SK-N-SH treated with all-trans-retinoic acid at 6 μM for 48 hours (cell line): ENCODE results near the gene GDF3.

Experiments
- BACH2 ChIP-seq: fragments of 250-450 bp; sonication (Bioruptor Pico); IDR thresholded peaks from 2 replicates; pipeline ENCODE4 v1.9.0; 2021; ENCODE audit warnings: mild to moderate bottlenecking, borderline replicate concordance
- OSR1 ChIP-seq: fragments of 250-450 bp; sonication (Bioruptor Pico); IDR thresholded peaks from 2 replicates; pipeline ENCODE4 v1.8.0; 2022; ENCODE audit warnings: moderate library complexity, mild to moderate bottlenecking, inconsistent platforms
- ZFP3 ChIP-seq: fragments of 250-450 bp; sonication (Bioruptor Pico); IDR thresholded peaks from 2 replicates; pipeline ENCODE4 v1.5.0; 2020; ENCODE audit warnings: mild to moderate bottlenecking, moderate library complexity
- ZNF70 ChIP-seq: fragments of 450-650 bp; formaldehyde crosslinking; IDR thresholded peaks from 2 replicates; pipeline ENCODE4 v1.5.0; 2020; ENCODE audit warnings: mild to moderate bottlenecking, moderate library complexity
- TF ChIP-seq, protein P1 (sequence below): fragments of 250-450 bp; sonication (Bioruptor Pico); IDR thresholded peaks from 2 replicates; pipeline ENCODE4 v1.5.1; 2020; ENCODE audit warnings: low read depth, mild to moderate bottlenecking, moderate library complexity
- TF ChIP-seq, protein P2 (sequence below): fragments of 250-450 bp; sonication (Bioruptor Pico); IDR thresholded peaks from 2 replicates; pipeline ENCODE4 v1.8.0; 2020; ENCODE audit warnings: mild to moderate bottlenecking, moderate library complexity, borderline replicate concordance

DNA sequence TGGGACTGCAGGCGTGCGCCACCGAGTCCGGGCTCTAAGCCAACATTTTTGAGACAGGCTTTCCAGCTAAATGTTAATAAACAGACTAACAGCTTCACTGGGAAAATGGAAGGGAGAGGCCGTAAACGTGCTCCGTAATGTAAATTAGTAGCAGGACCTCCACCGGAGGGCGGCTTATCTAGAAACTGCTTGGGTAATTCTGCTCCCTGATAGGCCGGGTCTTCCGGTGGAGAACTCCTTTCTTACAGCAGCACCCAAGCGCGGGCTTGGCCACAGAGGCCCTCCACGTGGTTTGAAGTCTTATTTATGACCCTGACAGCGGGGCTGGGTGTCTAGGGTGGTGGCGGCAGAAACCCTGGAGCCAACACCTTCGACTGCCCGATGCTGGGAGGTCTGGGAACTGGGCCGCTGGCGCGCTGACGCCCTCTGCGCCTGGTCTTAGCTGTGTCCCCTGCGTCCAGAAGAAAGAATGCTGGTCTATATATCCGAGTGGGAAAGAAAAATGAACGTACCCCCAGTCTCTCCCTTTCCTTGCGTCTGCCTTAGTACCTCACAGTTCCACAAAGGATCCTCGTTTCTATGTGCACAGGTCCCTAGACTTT, 17.4 kb upstream of the GDF3 start:
- TF ChIP-seq ZNF70 (CRISPR knock-in tag) (no peak), BACH2 (CRISPR knock-in tag) (no peak), OSR1 (CRISPR knock-in tag) (no peak), ZFP3 (CRISPR knock-in tag) (no peak)
- TF ChIP-seq, protein P1, sequence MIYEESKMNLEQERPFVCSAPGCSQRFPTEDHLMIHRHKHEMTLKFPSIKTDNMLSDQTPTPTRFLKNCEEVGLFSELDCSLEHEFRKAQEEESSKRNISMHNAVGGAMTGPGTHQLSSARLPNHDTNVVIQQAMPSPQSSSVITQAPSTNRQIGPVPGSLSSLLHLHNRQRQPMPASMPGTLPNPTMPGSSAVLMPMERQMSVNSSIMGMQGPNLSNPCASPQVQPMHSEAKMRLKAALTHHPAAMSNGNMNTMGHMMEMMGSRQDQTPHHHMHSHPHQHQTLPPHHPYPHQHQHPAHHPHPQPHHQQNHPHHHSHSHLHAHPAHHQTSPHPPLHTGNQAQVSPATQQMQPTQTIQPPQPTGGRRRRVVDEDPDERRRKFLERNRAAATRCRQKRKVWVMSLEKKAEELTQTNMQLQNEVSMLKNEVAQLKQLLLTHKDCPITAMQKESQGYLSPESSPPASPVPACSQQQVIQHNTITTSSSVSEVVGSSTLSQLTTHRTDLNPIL (CRISPR knock-in tag): no peak
- TF ChIP-seq, protein P2, sequence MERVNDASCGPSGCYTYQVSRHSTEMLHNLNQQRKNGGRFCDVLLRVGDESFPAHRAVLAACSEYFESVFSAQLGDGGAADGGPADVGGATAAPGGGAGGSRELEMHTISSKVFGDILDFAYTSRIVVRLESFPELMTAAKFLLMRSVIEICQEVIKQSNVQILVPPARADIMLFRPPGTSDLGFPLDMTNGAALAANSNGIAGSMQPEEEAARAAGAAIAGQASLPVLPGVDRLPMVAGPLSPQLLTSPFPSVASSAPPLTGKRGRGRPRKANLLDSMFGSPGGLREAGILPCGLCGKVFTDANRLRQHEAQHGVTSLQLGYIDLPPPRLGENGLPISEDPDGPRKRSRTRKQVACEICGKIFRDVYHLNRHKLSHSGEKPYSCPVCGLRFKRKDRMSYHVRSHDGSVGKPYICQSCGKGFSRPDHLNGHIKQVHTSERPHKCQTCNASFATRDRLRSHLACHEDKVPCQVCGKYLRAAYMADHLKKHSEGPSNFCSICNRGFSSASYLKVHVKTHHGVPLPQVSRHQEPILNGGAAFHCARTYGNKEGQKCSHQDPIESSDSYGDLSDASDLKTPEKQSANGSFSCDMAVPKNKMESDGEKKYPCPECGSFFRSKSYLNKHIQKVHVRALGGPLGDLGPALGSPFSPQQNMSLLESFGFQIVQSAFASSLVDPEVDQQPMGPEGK: no peak
